OCI-LY1 (cell line): ENCODE data around the gene ANXA6.

Source experiments
- CTCF ChIP-seq: fragments of 200-600 bp; sonication (generic), shearing (Covaris generic); IDR thresholded peaks from 2 replicates; pipeline ENCODE4 v1.5.1; 2017; ENCODE audit warnings: mild to moderate bottlenecking, antibody characterized with exemption, low read length, moderate library complexity, mixed read lengths
- EZH2 ChIP-seq: fragments of 200-600 bp; sonication (generic), shearing (Covaris generic); IDR thresholded peaks from 2 replicates; pipeline ENCODE4 v1.8.0; 2017; ENCODE audit warnings: borderline replicate concordance, mixed run types, mild to moderate bottlenecking, antibody characterized with exemption, low read length, moderate library complexity, mixed read lengths

GRCh38 chr5:151126199-151126645 lies 31.4 kb downstream of the ANXA6 start:
- TF ChIP-seq CTCF (peak; percentile 94), EZH2 (no peak)
